Calu3 (cell line): ENCODE measurements around the gene CACNA1D. TPM values are rescaled to one million over a fixed set of nuclear protein-coding genes. Genes with fewer than 3 reads are reported as not detected.

ENCODE experiments used
- BruUV-seq: library from RNA; stranded (reverse); fragments of 400-500 nt; replicated peaks from 2 replicates; lab custom pipeline; 2021; lab: Mats Ljungman, UMichigan
- CTCF ChIA-PET: fragments of 300-600 bp; sonication (Branson Sonifier 250); formaldehyde crosslinking; loops from one replicate; lab custom pipeline; 2022; ENCODE audit warnings: antibody characterized with exemption; lab: Charles Lee
- DNase-seq: peaks from one replicate; pipeline ENCODE4 v3.0.0; 2022
- H3K27ac Mint-ChIP-seq: one replicate; pipeline ENCODE4 v1.8.0; 2022; ENCODE audit warnings: mixed read lengths; ENCODE audit not compliant: unreplicated experiment
- H3K27me3 Mint-ChIP-seq: one replicate; pipeline ENCODE4 v1.8.0; 2022; ENCODE audit warnings: mixed read lengths; ENCODE audit not compliant: unreplicated experiment
- H3K36me3 Mint-ChIP-seq: one replicate; pipeline ENCODE4 v1.8.0; 2022; ENCODE audit warnings: mild to moderate bottlenecking, moderate library complexity, mixed read lengths; ENCODE audit not compliant: insufficient read depth, unreplicated experiment
- H3K4me1 Mint-ChIP-seq: one replicate; pipeline ENCODE4 v1.8.0; 2022; ENCODE audit warnings: mild to moderate bottlenecking, low read depth, mixed read lengths; ENCODE audit not compliant: unreplicated experiment
- H3K4me3 Mint-ChIP-seq: one replicate; pipeline ENCODE4 v1.8.0; 2022; ENCODE audit warnings: mild to moderate bottlenecking, low read depth, moderate library complexity, mixed read lengths; ENCODE audit not compliant: unreplicated experiment
- H3K9me3 Mint-ChIP-seq: one replicate; pipeline ENCODE4 v1.8.0; 2022; ENCODE audit warnings: low read depth, mixed read lengths; ENCODE audit not compliant: unreplicated experiment
- intact Hi-C: fragments of 100-400 bp; cut with micrococcal nuclease; formaldehyde crosslinking; loops from one replicate; pipeline ENCODE4 v1.10.0; 2022; ENCODE audit not compliant: unreplicated experiment
- total RNA-seq: library from RNA; stranded (reverse); gene quantifications from 2 replicates; pipeline ENCODE4 v1.2.3, GENCODE V29; 2022
- TF ChIP-seq, protein P1 (sequence below): fragments of 200-600 bp; IDR thresholded peaks from one replicate; pipeline ENCODE4 v1.8.0; 2022; ENCODE audit warnings: antibody characterized with exemption; ENCODE audit not compliant: unreplicated experiment

Gene CACNA1D
- total RNA-seq, 1 experiment from 2014 or later = 48.3 TPM

DNA sequence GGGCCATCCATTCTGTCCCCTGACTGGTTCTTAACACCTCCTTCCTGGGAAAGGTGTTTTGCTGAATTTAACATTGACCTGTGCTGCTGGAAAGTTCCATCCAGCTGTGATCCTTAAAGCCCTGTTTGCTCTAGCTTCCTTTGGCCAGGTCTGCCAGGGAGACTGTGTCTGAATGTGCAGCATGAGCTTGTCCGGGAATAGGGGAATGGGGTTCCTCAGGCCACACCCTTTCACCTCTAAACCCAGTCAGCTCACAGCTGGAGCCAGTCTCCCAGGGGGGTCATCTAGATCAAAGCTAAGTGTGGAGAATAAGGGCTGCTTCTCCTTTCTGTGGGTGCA lies 177.5 kb downstream of the CACNA1D start:
- Mint-ChIP-seq H3K9me3 (no peaks in the 10 kb centered on the region), H3K27ac (no peak overlapping the region), H3K36me3 (no peaks in the 10 kb centered on the region), H3K4me3 (no peak overlapping the region), H3K4me1 (peaks cover 1% of the 10 kb centered on the region), H3K27me3 (no peaks in the 10 kb centered on the region)
- DNase-seq = no peak
- no TSS peak for BruUV-seq
- TF ChIP-seq, protein P1, sequence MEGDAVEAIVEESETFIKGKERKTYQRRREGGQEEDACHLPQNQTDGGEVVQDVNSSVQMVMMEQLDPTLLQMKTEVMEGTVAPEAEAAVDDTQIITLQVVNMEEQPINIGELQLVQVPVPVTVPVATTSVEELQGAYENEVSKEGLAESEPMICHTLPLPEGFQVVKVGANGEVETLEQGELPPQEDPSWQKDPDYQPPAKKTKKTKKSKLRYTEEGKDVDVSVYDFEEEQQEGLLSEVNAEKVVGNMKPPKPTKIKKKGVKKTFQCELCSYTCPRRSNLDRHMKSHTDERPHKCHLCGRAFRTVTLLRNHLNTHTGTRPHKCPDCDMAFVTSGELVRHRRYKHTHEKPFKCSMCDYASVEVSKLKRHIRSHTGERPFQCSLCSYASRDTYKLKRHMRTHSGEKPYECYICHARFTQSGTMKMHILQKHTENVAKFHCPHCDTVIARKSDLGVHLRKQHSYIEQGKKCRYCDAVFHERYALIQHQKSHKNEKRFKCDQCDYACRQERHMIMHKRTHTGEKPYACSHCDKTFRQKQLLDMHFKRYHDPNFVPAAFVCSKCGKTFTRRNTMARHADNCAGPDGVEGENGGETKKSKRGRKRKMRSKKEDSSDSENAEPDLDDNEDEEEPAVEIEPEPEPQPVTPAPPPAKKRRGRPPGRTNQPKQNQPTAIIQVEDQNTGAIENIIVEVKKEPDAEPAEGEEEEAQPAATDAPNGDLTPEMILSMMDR = no peak
- intact Hi-C loops = no loop called here
- CTCF ChIA-PET = interaction anchor here (0.6 to 0.7 kb wide), 2 partner anchors 69 to 1190 kb away, joined by 4 read pairs; no protein-coding TSS in a partner anchor

DNA sequence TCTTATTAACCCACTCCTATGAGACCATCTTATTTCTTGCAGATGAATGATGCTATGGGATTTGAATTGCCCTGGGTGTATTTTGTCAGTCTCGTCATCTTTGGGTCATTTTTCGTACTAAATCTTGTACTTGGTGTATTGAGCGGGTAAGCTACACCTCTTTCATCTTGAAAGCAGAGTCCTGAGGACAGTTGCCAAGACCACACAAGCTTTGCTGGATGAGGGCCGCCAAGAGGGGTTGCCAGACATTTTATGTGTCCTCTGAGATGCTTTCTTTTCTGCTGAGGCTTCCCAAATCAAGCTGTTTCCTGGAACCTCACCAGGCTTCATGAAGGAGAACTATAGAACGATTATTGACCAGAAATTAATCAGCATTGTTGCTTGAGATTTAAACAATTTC lies 178.6 kb downstream of the CACNA1D start:
- no peak overlapping the region for H3K27ac Mint-ChIP-seq
- H3K27me3 Mint-ChIP-seq = no peaks in the 10 kb centered on the region
- CTCF ChIA-PET = no interaction called here
- intact Hi-C loops = no loop called here
- TF ChIP-seq, protein P1 = no peak
- BruUV-seq = no TSS peak
- no peak overlapping the region for H3K4me3 Mint-ChIP-seq
- no peak for DNase-seq
- H3K9me3 Mint-ChIP-seq = no peaks in the 10 kb centered on the region
- H3K36me3 Mint-ChIP-seq = no peaks in the 10 kb centered on the region
- no peaks in the 10 kb centered on the region for H3K4me1 Mint-ChIP-seq

DNA sequence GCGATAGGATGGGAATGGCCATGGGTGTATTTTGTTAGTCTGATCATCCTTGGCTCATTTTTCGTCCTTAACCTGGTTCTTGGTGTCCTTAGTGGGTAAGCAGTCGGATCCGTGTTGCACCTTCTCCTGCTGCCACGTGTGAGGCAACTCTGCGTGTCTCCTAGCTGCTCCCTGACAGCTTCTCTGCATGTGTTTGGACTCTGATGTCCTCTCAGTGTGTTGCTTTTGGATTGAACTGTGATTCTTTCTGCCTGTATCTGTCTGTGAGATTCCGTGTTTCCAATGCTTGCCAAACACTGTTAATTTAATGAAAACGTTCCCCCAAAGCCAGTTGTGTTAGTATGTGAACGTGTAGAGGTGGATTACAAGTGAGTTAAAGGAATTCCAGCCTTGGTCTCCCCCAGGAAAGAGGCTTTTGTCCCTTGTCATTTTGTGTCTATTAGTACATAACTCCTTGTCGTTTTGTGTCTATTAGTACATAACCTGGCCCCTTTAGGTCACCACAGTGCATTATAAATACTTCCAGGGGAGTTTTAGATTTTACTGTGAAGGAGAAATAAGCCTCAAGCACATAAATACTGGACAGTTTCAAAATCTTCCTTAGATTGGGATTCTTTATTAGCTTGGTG lies 179.4 kb downstream of the CACNA1D start:
- H3K4me1 Mint-ChIP-seq = no peaks in the 10 kb centered on the region
- TF ChIP-seq, protein P1 = no peak
- no peaks in the 10 kb centered on the region for H3K27me3 Mint-ChIP-seq
- no peak overlapping the region for H3K27ac Mint-ChIP-seq
- BruUV-seq = no TSS peak
- CTCF ChIA-PET = no interaction called here
- H3K36me3 Mint-ChIP-seq = no peaks in the 10 kb centered on the region
- no peak overlapping the region for H3K4me3 Mint-ChIP-seq
- no peak for DNase-seq
- intact Hi-C loops = no loop called here
- no peaks in the 10 kb centered on the region for H3K9me3 Mint-ChIP-seq

DNA sequence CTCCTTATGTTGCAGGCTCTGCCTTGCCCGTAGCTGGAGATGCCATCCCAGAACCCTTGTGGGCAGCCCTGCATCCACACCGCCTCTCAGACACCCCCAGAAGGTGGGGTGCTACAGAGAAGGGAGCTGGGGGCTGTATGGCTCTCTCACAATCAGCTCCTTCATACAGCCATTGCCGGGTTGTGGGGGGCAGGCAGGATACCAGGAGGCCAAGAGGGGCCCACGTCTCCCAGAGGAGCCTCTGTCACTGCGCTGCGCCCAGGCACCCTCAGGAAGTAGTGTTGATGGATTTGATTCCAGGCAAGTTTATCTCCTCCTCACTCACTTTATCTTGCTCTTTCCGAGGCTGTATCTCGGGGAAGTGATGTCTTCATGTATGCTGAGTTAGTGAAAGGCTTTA lies 180.2 kb downstream of the CACNA1D start:
- TF ChIP-seq, protein P1 = no peak
- Mint-ChIP-seq H3K9me3 (no peaks in the 10 kb centered on the region), H3K27ac (no peak overlapping the region), H3K36me3 (no peaks in the 10 kb centered on the region), H3K4me1 (no peaks in the 10 kb centered on the region), H3K27me3 (no peaks in the 10 kb centered on the region), H3K4me3 (no peak overlapping the region)
- intact Hi-C loops = no loop called here
- no TSS peak for BruUV-seq
- DNase-seq = no peak
- CTCF ChIA-PET = no interaction called here
